Fibroblast of the aortic adventitia (primary cell): ENCODE results near the gene EEF1A2. TPM values are rescaled to one million over a fixed set of nuclear protein-coding genes. Genes with fewer than 3 reads are reported as not detected.

Experiments used
- DNase-seq: peaks from one replicate; pipeline ENCODE4 v3.0.0-alpha.2; 2010; ENCODE audit warnings: low read depth
- H3K4me3 ChIP-seq: 2 replicates; pipeline ENCODE4 v1.5.1; 2011; ENCODE audit warnings: low read depth, mild to moderate bottlenecking, control low read depth, low read length, moderate library complexity
- total RNA-seq: library from RNA; depleted of rRNA; stranded (reverse); fragments of >200 nt; gene quantifications from 2 replicates; pipeline ENCODE4 v1.2.3, GENCODE V29; 2012; ENCODE audit warnings: low replicate concordance
- TF ChIP-seq, protein P1 (sequence below): IDR thresholded peaks from 2 replicates; pipeline ENCODE4 v1.5.1; 2011; ENCODE audit warnings: mild to moderate bottlenecking, low read length, control low read depth, inconsistent platforms; ENCODE audit not compliant: insufficient read depth

The EEF1A2 gene
- total RNA-seq, 1 donor, result 0.18 TPM

DNA sequence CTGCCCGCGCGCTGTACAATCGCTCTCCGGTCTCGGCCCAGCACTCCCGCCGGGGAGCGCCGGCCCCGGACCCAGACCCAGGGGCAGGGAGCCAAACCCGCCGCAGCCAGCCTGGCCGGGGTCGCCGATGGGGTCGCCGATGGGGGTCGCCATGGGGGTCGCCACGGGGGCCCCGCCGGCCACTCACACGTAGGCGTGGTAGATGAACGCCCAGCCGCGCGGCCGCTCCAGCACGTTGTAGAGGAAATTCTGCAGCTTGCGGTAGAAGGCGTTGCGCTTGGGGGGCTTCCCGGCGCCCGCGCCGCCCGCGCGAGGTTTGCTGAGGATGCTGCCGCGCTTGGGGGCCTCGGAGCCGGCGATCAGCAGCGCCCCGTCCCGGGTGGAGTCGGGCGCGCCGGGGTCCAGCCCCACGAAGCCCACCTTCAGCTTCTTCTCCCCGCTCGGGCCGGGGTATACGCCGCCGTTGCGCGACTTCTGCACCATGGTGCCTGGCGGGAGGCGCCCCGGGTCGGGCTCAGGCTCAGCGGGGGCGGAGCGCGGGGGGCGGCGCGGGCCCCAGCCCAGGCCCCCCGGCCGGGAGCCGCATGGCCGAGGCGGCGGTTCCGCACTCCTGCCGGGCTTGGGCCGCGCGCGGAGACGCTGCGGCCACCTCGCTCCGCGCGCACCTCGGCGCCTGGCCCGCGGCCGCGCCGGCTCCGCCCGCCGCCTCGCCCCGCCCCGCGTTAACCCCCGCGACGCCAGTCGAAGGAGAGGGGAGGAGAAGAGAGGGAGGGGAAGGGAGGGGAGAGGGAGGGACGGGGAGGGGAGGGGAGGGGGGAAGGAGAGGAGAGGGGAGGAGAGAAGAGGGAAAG lies 26.7 kb downstream of the EEF1A2 start, which contains the start of gene KCNQ2:
Gene KCNQ2 (minus strand): TSS at position 675 of the 851 bp plus-strand sequence. CDS start 192 bp downstream, at position 483.
- H3K4me3 ChIP-seq, result no peak within 1 kb of the TSS
- DNase-seq, result no peak
- TF ChIP-seq, protein P1, sequence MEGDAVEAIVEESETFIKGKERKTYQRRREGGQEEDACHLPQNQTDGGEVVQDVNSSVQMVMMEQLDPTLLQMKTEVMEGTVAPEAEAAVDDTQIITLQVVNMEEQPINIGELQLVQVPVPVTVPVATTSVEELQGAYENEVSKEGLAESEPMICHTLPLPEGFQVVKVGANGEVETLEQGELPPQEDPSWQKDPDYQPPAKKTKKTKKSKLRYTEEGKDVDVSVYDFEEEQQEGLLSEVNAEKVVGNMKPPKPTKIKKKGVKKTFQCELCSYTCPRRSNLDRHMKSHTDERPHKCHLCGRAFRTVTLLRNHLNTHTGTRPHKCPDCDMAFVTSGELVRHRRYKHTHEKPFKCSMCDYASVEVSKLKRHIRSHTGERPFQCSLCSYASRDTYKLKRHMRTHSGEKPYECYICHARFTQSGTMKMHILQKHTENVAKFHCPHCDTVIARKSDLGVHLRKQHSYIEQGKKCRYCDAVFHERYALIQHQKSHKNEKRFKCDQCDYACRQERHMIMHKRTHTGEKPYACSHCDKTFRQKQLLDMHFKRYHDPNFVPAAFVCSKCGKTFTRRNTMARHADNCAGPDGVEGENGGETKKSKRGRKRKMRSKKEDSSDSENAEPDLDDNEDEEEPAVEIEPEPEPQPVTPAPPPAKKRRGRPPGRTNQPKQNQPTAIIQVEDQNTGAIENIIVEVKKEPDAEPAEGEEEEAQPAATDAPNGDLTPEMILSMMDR, result no peak

DNA sequence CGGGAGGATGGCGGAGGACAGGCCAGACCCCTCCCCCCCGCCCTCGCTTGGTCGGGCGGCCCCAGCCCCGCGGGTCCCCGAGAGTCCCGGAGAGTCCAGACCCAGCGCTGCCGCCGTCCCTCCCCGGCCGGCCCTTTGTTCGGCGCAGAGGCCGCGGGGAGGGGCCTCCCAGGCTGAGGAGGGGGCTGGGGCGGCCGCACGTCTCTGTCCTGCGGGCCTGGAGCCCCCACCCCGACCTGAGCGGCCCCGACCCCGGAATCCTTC lies 27.2 kb downstream of the EEF1A2 start:
- DNase-seq, result no peak
- TF ChIP-seq, protein P1, result no peak
- no peak overlapping the region for H3K4me3 ChIP-seq

DNA sequence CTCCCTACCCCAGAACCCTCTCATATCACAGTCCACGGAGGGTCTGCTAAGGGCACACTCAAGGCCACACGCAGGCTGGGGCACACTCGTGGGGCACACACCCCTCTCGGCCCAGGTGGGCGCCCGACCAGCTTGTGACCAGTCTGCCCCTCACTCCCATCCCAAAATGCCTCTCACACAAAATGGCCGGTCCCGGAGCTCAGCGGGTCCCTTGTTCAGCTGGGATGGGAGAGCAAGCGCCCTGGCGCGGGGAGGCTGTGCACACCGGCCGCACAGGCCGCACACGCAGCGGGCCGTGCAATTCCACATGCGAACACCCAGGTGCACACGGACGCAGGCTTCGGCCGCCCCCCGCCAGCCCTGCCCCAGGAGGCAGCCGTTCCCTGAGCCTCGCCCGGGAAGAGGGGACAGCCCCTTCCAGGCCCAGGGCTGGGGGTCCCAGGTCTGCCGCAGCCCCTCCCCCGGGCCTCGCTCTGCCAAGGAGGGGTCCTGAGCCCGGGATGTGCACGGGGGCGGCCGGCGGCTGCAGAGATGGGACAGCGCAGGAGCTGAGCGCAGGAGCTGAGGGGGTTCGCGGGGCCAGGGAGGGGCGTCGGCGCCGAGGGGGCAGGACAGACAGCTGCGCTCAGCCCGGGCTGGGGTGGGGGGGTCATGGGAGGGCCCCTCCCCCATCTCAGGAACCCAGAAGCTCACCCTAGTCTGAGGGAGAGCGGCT lies 27.7 kb downstream of the EEF1A2 start:
- no peak for DNase-seq
- no peak overlapping the region for H3K4me3 ChIP-seq
- TF ChIP-seq, protein P1, result no peak

DNA sequence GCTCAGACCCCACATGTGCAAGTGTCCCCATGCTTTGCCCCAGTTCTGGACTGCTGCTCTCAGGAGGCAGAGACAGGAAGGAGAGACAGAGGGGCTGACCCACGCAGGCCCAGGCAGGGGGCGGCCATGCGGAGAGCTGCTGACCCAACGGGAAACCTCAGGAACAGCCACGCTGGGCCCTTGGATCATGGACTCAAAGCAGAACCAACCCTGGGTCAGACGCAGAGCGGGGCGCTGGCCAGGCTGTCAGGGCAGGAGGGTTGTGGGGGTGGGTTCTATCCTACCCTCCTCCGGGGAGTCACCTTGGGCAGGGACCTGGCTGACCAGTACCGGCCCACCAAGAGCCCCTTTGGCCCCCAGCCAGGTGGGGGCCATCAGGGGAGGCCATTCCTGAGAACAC lies 28.5 kb downstream of the EEF1A2 start:
- DNase-seq, result no peak
- no peak overlapping the region for H3K4me3 ChIP-seq
- TF ChIP-seq, protein P1, result no peak

DNA sequence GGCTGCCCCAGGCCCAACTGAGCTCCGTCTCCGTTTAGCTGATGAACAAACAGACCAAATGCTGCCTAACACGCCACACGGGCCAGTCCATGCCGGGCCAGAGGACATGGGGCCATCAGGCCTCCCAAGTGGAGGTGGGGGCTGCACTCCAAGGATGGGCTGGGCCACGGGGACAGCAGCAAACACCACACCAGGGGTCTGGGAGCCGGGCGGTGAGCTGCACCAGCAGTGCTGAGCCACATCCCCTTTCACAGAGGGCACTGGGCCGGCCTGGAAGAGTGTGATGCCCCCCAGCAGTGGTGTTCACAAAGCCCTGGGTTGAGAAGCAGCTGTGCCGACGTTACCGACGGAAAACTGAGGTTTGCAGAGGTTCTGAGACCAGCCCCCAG lies 29.2 kb downstream of the EEF1A2 start:
- DNase-seq, result no peak
- TF ChIP-seq, protein P1, result no peak

DNA sequence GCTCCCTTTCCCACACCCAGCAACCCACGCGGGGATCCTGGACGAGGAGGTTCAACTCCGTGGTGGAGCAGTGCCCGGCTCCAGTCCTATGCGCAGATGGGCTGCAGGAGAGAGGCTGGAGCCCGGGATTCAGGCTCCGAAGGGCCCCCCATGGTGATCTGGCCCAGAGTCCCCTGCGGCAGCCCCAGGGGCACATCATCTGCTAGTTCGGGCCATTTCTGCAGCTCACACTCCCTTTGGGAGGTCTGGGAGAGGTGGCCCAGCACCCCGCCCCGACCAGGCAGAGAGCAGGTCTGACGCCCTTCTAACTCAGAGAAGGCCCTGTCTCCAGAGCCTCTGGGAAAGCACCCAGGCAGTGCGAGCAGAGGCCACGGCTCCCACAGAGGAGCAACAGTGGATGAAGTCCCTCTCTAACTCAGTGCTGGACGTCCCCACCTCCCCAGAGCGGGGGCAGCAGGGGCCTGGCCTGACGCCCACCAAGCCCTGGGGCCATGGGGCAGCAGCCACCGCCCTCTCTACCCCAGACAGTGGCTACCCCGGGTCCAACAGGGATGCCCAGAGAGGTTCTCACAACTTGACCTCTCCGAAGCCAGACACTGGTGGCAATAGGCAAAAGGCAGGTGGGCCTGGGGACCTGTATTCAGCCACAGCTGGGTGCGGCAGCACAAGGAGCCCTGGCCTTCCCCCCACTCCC lies 29.7 kb downstream of the EEF1A2 start:
- no peak for DNase-seq
- H3K4me3 ChIP-seq, result no peak overlapping the region
- TF ChIP-seq, protein P1, result no peak

More for the DNA sequence above, 29.2 kb downstream of the EEF1A2 start:
- H3K4me3 ChIP-seq, result no peak overlapping the region
